ENCODE data around the gene SCO2. TPM values are rescaled to one million over a fixed set of nuclear protein-coding genes. Genes with fewer than 3 reads are reported as not detected.

The SCO2 gene
- total RNA-seq, 1 donor from 2014 or later: not detected

- ATAC-seq: no peak
- intact Hi-C loops (cut with DNase I): no loop called here
- DNase-seq (ENCODE audit: missing footprints): no peak
These were observed 35.8 kb downstream of the SCO2 start for GRCh38 chr22:50489363-50490243.

DNA sequence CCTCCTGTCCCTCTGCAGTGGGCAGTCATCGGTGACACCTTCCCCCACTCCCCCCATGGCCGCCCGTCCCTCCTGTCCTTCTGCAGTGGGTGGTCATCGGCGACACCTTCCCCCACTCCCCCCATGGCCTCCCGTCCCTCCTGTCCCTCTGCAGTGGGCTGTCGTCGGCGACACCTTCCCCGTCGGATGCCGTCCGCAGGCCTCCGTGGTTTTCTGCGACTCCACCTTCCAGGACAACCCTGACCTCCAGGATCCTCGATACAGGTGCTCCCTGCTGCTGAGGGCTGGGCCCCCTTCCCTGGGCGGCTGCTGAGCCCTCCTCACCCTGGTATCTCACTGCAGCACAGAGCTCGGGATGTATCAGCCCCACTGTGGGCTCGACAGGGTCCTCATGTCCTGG, 36.5 kb downstream of the SCO2 start:
- intact Hi-C loops (cut with DNase I): no loop called here
- DNase-seq (ENCODE audit: missing footprints): no peak

DNA sequence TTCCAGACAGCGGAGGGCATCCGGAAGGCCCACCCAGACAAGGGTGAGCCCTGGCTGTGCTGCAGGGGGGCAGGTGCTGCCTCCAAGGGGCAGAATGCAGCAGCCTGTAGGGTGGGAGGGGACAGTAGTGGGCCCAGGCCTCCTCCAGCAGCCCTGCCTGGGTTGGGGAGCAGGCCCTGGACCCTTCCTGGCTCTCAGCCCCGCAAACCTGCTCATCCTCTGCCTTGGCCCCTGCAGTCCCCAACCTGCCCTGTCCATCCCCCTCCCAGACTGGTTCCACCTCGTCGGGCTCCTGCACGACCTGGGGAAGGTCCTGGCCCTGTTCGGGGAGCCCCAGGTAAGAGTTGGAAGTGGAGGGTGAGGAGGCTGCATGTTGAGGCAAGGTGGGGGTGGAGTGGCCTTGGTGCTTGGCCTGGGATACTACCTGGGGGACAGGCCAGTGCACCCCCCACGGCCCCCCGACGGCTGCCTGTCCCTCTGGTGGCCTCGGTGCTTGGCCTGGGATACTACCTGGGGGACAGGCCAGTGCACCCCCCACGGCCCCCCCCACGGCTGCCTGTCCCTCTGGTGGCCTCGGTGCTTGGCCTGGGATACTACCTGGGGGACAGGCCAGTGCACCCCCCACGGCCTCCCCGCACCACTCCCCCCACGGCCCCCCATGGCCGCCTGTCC, 37.3 kb downstream of the SCO2 start:
- DNase-seq (ENCODE audit: missing footprints) (no peak), ATAC-seq (no peak)
- intact Hi-C loops (cut with DNase I): no loop called here

More for the DNA sequence above, 36.5 kb downstream of the SCO2 start:
- no peak for ATAC-seq

- ATAC-seq (no peak), DNase-seq (ENCODE audit: missing footprints) (no peak)
- intact Hi-C loops (cut with DNase I): no loop called here
These were observed 38.0 kb downstream of the SCO2 start for GRCh38 chr22:50487290-50488005.

DNA sequence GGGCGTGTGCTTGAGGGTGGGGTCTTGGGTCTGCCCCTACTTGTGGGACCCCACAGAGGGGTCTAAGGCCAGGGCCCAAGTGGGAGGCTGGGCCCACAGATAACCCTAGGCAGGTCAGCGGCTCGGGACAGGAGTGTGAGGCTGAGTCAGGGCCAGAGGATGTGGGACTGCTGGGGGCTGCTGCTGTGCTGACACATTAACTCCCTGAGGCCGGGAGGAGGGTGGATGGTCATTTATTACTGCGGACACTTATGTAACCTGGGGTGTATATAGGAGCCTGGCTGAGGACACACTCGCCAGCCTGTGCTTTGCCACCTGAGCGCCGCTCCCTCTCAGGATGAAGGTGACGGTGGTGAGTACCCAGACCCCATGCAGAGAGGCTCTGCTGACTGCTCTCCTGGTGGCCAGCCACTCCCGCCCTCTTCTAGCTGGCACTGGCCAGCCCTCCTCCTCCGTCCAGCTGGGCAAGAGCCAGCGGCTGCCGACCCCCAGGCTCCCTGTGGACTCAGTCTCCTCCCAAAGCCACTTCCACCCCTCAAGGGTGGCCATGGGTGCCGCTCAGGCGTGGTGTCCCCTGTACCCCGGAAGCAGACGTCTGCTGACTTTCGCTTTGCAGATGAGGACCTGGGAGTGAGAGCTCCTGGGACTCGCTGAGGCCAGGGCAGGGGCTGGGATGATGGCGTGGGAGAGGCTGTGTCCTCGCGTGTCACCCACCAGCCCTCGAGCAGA, 38.7 kb downstream of the SCO2 start, which contains the start of gene MIOX:
Gene MIOX (plus strand): TSS at position 299 of the 729 bp plus-strand sequence. CDS start 39 bp downstream, at position 338.
- DNase-seq (ENCODE audit: missing footprints) (no peak), ATAC-seq (no peak)
- intact Hi-C loops (cut with DNase I): no loop called here

DNA sequence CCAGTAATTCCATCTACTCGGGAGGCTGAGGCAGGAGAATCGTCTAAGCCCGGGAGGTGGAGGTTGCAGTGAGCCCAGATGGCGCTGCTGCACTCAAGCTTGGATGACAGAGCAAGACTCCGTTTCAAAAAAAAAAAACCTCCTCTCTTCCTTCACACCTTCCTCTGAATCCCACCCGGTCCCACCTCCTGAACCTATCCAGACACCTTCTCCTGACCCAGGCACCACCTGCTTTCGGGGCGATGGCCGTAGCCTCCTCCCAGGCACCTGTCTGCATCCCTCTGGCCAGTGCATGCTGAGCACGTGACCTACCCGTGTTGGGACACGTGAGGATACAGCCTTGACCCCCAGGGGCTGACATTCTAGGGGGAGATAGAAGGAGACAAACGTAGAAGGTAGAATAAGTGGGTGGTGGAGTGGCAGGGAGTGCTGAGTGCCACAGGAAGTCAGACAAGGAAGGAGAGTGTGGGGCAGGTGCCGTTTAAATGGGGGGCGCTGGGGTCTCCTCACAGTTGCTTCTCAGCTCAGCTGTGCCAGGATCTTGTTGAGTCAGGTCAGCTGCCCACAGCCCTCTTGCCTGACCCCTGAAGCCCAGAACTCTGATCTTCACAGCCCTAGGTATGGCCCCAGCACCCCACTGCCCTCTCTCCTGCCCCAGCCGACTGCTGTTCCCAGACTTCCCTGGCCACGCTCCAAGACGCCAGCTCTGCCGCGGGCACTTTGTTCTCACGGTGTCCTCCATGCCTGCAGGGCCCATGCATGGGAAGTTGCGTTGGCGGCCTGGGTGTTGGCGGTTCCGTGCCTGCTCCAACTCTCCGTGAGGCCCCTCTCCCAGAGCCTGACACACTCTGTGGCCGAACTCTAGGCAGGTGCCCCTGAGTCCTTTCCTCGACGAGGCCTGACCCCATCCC, 39.9 kb downstream of the SCO2 start:
- intact Hi-C loops (cut with DNase I): no loop called here
- no peak for ATAC-seq
- no peak for DNase-seq (ENCODE audit: missing footprints)

GRCh38 chr22:50483977-50484853, 41.2 kb downstream of the SCO2 start:
- ATAC-seq (no peak), DNase-seq (ENCODE audit: missing footprints) (no peak)
- intact Hi-C loops (cut with DNase I): no loop called here

DNA sequence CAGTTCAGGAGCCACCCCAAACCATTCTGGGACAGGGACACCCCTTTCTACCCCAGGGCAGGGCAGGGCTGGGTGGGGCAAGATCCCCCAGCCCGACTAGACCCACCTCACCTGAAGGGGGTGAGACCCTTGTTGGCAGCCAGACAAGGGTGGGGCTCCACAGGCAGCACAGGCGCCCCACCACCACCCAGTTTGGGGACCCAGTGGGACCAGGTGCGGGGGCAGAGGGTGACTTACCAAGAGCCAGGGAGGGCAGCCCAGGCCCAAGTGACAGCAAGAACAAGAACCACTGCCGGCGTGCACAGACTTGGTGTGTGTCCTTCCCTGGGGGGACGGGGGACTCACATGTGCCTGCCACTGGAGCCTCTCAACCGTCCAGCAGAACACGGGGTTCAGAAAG, 41.8 kb downstream of the SCO2 start:
- ATAC-seq: no peak
- DNase-seq (ENCODE audit: missing footprints): no peak
- intact Hi-C loops (cut with DNase I): no loop called here

GRCh38 chr22:50483106-50483505, 42.3 kb downstream of the SCO2 start:
- DNase-seq (ENCODE audit: missing footprints) (no peak), ATAC-seq (no peak)
- intact Hi-C loops (cut with DNase I): no loop called here

DNA sequence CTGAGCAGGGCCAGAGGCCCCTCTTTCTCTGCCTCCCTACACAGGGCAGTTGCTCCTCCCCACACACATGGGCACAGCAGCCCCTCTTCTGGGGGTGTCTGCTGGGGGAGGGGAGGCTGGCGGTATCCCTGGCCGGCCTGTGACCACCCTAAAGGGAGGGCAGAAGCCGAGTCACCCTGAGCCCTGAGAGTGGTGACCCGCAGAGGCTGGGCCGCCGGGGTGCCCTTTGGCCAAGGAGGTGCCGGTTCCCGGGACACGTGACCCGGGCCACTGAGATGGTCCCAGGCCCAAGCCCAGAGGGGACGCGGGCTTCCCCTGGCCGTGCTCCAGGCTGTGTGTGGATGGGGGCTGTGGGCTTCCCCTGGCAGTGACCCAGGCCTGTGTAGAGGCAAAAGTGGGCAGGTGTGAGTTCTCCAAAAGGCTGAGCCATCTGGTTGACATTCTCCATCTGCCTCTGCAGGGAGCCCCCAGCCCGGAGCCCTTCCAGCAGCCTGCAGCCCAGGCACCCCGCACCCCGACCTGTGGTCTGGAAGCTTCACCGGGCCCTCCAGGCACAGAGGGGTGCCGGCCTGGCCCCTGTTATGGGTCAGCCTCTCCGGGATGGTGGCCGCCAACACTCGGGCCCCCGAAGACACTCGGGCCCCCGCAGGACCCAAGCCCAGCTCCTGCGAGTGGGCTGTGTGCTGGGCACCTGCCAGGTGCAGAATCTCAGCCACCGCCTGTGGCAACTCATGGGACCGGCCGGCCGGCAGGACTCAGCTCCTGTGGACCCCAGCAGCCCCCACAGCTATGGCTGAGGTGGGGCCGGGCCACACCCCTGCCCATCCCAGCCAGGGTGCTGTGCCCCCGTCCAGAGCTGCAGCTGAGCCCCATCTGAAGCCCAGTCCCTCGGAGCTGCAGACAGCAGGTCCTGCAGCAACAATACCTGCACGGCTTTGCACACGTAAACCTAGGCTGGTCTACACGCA, 43.0 kb downstream of the SCO2 start:
- DNase-seq (ENCODE audit: missing footprints): no peak
- intact Hi-C loops (cut with DNase I): no loop called here
- no peak for ATAC-seq

DNA sequence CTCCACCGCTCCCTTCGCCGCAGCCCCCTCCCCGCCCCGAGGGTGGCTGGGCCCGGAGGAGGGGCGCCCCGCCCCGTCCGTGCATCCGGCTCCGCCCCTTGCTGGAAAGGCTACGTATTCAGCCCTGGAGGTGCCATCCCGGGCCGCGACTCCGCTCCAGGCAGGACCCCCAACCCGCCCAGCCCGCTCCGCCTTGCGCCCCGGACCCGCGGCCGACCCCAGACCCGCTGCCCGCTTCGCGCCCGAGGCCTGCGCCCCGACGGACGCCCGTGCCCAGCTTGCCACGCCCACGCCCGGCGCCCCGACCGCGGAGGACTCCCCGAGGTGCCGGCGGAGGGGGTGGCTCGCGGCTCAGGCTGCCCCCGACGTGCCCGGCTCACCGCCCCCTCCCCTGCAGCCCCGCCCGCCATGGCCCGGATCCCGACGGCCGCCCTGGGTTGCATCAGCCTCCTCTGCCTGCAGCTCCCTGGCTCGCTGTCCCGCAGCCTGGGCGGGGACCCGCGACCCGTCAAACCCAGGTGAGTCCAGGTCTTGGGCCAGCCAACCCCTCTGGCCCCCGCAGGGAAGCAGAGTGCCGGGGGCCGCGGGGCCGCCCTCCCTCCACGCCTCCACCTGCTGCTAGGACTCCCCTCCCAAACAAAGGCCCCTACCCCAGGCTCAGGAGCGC, 43.8 kb downstream of the SCO2 start, which contains the start of gene ADM2:
Gene ADM2 (plus strand): TSS at position 104 of the 667 bp plus-strand sequence. CDS start 305 bp downstream, at position 409.
- intact Hi-C loops (cut with DNase I): no loop called here
- ATAC-seq (peak; percentile 23), DNase-seq (ENCODE audit: missing footprints) (no peak)

- ATAC-seq (no peak), DNase-seq (ENCODE audit: missing footprints) (no peak)
- intact Hi-C loops (cut with DNase I): no loop called here
These were observed 44.4 kb downstream of the SCO2 start for GRCh38 chr22:50481045-50481439.

DNA sequence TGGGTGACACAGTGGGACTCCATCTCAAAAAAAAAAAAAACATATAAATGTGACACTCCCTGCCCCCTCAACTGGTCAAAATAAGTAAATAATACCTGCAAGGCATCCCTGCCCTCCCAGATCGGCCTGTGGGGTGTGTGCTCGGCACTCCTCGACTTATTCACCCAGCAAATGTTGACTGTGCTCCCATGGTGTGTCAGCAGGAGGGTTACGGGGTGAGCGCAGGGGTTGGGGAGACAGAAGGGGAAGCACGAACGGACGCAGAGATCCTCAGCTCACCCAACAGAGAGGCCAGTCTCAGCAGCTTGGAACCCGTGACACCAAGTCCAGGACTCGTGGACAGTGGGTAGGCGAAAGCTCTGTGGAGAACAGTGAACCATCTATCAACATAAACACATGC, 45.7 kb downstream of the SCO2 start:
- intact Hi-C loops (cut with DNase I): no loop called here
- DNase-seq (ENCODE audit: missing footprints) (no peak), ATAC-seq (no peak)

- no peak for DNase-seq (ENCODE audit: missing footprints)
- no peak for ATAC-seq
- intact Hi-C loops (cut with DNase I): no loop called here
These were observed 47.5 kb downstream of the SCO2 start for GRCh38 chr22:50477923-50478322.

DNA sequence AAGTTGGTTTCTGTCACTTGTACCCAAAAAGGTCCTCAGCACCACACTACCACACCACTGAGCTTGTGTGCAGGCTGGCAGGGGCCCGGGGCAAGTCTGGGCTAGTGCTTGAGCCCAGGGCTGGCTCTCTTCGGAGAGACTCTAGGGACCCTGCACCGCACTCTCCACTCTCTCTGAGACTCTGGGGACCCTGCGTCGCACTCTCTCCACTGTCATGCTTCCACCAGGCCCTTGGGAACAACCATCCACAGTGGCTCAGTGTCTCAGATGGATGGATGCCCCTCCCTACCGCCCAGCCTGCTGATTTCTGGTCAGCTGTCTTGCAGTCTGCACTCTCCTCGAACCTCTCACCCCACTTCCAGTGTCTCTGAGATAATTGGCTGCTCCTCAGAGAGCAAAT, 48.5 kb downstream of the SCO2 start:
- intact Hi-C loops (cut with DNase I): no loop called here
- ATAC-seq (no peak), DNase-seq (ENCODE audit: missing footprints) (no peak)
